GM19467 (cell line): Measurements from ENCODE around the gene DMXL2.
"Not testable (repeated sequence)": the region's sequence is repeated elsewhere in the genome, so short reads cannot be mapped to it uniquely, and the experiment has no call there.

ENCODE experiments used
- ATAC-seq: cut with Tn5 transposase; IDR thresholded peaks from one replicate; pipeline ENCODE4 v1.9.1; 2021; ENCODE audit warnings: mild to moderate bottlenecking, moderate library complexity; ENCODE audit not compliant: unreplicated experiment

DMXL2 gene, protein sequence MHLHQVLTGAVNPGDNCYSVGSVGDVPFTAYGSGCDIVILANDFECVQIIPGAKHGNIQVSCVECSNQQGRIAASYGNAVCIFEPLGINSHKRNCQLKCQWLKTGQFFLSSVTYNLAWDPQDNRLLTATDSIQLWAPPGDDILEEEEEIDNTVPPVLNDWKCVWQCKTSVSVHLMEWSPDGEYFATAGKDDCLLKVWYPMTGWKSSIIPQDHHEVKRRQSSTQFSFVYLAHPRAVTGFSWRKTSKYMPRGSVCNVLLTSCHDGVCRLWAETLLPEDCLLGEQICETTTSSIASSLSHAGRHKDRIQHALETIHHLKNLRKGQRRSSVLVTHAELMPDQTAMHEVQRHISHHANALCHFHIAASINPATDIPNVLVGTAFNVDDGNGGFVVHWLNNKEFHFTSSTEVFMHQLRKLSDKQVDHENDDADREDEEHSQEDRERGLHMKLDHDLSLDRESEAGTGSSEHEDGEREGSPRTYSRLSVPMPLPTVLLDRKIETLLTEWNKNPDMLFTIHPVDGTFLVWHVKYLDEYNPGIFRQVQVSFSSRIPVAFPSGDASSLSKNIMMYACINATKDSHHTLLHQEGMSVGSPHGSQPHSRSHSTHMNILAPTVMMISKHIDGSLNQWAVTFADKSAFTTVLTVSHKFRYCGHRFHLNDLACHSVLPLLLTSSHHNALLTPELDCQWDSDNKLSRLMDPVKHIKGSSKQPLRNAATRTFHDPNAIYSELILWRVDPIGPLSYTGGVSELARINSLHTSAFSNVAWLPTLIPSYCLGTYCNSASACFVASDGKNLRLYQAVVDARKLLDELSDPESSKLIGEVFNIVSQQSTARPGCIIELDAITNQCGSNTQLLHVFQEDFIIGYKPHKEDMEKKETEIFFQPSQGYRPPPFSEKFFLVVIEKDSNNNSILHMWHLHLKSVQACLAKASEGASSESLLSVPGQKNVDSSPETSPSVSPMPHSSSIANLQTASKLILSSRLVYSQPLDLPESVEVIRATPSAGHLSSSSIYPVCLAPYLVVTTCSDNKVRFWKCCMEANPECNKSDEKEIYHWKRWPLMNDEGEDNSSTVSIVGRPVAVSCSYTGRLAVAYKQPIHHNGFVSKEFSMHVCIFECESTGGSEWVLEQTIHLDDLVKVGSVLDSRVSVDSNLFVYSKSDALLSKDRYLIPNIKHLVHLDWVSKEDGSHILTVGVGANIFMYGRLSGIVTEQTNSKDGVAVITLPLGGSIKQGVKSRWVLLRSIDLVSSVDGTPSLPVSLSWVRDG (N-terminal part only)

DNA sequence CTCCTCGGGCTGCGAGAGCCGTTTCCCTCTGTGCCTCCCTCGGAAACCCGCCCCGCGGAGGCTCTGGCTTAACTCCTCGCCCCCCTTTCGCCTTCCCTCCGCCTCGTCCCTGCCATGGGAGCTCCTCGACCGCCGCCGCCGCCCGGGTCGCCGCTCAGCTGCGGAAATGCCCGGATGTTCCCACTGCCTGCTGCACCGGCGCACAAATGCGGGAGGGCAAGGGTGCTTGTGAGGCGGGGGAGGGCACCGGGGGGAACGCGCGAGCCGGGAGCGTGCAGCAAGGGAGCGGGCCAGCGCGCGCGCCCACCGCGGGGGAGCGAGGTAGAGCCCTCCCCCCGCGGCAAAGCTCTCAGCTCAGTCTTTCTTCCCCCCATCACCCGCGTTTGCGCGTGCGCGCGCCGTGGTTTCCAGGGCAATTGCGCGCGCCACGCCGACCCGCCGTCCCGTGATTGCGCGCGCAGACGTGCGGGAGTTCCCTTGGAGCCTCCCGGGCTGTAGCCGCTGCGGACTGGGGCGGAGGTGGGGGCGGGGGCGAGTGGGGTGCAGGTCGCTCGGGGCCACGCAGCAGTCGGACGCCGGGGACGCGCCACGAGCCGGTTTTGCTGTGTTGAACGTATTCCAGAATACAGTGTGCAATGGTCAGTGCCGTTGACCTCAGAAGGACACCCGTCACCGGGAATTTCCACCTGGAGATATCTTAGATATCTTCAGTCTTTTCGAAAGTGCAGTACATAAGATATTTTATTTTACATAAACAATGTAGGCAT, at the start of gene DMXL2:
TSS of gene DMXL2 (minus strand) at position 168 of the 767 bp plus-strand sequence. CDS start 226 bp downstream, outside the sequence.
- ATAC-seq = no peak

DNA sequence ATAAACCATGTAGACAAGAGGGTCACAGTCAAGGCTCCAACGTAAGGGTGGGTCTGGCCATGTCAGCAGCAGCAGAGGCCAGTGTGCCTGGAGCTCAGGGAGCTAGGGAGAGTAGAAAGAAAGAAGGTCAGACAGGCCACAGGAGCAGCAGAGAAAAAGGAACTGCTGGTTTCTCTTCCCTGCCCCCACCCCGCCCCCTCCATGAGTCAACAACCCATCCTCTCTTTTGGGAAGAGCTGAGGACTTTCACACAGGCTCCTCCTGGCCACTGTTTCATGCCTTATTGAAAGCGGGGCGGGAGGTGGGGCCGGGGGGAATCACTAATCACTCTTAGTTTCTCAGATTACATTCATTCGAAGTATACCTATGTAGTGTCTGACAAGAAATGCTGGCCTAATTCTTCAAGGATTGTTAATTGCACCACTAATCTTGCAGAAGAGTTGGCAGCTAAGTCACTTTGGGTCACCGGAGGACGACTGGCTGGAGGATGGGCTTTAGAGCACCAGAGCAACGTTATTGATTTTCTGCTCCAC, 49.6 kb upstream of the DMXL2 start:
- ATAC-seq = no peak

- no peak for ATAC-seq
Observed at GRCh38 chr15:51669381-51669780, 46.8 kb upstream of the DMXL2 start.

- no peak for ATAC-seq
Observed at GRCh38 chr15:51668446-51668845, 45.9 kb upstream of the DMXL2 start.

DNA sequence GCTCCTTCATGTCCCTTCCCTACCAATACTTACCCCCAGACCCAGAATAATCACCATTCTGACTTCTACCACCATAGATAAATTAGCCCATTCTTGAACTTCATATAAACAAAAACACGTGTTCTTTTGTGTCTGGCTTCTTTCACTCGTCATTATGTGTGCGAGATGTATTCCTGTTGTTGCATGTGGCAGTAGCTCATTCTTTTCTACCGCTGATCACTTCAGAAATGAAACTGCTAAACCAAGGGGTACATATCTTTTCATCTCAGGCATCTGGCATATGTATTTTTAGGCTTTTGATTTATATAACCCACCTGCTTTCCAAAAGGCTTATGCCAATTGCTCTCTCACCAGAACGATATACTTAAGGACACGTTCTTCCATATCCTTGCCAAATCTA, 44.9 kb upstream of the DMXL2 start:
- ATAC-seq = no peak

- no peak for ATAC-seq
Observed at GRCh38 chr15:51661072-51661471, 38.5 kb upstream of the DMXL2 start.

DNA sequence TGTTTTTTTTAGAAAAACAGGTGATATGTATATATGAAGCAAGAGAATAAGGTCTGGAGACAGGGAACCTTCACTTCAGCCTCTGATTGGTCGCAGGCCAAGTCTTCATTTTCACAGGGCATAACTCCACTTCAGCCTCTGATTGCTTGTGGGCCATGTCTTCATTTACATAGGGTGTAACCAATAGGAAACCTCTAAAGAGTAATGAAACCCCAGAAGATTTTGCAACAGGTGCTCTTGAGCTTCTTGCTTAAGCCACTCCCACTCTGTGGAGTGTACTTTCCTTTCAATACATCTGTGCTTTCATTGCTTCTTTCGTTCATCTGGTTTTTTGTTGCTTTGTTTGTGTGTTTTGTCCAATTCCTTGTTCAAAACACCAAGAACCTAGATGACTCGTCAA, 36.1 kb upstream of the DMXL2 start:
- no peak for ATAC-seq

DNA sequence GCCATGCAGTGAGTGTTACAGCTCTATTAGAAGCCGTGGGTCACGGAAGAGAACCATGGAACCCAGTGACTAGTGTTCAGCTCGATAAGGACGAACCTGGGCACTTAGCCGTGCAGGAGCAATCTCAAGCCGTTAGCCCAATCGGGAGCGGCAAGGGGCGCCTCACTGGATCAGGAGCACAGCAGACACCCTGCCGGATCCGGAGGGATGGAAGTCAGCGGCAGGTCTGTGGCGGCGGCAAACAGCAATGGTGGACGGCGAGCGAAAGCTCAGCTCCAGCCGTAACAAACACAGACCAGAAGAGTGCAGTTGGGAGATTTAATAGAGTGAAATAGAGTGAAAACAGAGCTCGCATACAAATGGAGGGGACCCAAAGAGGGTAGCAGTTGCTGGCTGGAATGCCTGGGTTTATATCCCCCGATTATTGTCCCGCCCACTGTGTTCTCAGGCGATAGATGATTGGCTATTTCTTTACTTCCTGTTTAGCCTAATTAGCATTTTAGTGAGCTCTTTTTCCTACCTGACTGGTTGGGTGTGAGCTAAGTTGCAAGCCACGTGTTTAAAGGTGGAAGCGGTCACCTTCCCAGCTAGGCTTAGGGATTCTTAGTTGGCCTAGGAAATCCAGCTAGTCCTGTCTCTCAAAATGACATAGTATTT, 33.0 kb upstream of the DMXL2 start:
- not testable (repeated sequence) for ATAC-seq

DNA sequence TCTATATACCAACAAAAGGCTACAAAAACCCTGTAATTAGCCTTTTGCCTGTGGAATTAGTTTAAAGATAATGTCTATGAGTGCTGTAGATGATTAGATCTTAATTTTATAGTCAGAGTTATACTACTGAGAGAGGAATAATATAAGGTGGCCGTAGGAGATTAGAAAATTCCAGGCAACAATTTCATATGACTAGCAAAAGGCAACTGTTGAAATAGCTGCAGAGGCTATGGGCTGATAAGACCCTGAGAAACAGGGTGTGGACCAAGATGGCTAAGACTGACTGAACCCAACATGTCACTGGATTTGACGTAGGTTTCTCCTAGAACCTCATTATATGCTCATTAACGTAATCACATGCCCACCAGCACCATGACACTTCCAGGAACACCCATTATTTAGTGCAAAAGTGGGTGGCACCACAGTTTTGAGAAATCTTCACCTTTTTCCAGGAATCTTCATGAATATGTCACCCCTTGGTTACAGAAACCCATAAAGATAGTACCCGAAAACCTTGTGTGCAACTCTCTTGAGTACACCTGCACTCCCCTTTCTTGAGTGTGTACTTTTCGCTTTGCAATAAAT, 29.6 kb upstream of the DMXL2 start:
- no peak for ATAC-seq

GRCh38 chr15:51649659-51650521, 27.3 kb upstream of the DMXL2 start:
- peak; percentile 66 for ATAC-seq

DNA sequence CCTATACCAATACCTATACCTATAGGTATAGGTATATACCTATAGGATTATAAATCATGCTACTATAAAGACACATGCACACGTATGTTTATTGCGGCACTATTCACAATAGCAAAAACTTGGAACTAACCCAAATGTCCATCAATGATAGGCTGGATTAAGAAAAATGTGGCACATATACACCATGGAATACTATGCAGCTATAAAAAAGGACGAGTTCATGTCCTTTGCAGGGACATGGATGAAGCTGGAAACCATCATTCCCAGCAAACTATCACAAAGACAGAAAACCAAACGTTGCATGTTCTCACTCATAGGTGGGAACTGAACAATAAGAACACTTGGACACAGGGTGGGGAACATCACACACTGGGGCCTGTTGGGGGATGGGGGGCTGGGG, 26.1 kb upstream of the DMXL2 start:
- not testable (repeated sequence) for ATAC-seq

- not testable (repeated sequence) for ATAC-seq
Observed at GRCh38 chr15:51648101-51648500, 25.5 kb upstream of the DMXL2 start.

GRCh38 chr15:51647128-51647562, 24.6 kb upstream of the DMXL2 start:
- ATAC-seq = no peak

- no peak for ATAC-seq
Observed at GRCh38 chr15:51642696-51643095, 20.1 kb upstream of the DMXL2 start.

DNA sequence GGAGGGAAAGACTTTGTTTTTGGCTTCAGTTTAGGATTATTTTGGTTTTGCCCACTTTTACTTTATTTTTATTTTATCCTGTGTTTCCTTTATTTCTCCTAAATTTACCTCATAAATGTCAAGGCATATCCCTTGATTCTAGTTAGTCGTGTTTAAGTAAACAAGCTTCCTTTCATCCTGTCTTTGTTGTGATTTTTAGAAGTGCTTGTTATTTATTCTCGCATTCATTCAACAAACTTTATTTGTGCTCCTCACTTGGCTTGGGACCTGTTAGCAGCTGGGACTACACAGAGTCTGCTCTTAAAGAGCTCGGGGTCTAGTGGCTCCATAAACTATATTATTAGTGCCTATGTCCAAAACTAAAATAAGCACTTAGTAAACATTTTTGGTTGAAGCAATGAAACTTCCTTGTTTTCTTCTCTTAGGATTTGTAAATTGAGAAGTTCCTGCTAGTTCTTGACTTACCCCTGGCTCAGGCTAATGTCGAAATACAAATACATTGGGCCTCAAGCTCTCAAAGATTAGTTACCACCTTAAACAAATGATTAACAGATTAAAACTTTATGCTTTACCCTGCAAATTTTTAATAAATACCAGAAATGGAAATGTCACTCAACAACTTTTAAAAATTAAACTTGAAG, 19.0 kb upstream of the DMXL2 start:
- no peak for ATAC-seq

GRCh38 chr15:51634591-51635198, 12.1 kb upstream of the DMXL2 start:
- no peak for ATAC-seq

DNA sequence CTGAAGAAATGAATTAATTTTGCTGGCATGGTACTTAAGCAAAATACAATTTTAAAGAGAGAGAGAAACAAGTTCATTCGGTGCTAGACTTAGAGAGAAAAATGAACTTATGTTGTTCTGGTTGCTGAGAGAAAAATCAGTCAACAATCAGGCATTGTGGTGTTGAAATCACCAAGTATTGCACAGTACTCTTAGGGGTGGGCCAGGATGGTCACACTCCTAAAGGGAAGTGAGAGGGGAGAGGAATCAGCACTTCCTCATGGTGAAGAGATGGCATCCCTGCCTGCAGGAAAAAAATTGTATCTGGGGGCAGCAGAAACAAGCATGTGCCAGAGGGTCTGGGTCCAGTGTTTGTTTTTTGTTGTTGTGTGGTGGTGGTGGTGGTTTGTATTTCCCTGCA, 7.0 kb upstream of the DMXL2 start:
- no peak for ATAC-seq
